ENCODE data around the gene GRIK2.

DNA sequence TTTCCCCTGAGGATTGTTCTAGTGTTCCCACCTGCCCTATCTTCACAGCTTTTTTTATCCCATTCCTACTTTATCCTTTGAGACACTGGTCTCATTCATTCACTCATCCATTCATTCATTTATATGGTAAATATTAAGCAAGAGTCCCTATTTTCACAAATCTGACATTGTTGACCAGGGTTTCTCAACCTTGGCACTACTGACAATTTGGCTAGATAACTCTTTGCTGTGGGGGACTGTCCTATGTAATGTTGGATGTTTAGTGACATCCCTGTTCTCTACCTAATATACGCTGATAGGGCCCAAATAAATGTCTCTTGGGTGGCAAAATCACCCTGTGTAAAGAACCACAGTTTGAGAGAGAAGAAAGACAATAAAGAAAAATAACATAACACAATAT is 345.0 kb downstream of the GRIK2 start:
- TF ChIP-seq, protein P1, sequence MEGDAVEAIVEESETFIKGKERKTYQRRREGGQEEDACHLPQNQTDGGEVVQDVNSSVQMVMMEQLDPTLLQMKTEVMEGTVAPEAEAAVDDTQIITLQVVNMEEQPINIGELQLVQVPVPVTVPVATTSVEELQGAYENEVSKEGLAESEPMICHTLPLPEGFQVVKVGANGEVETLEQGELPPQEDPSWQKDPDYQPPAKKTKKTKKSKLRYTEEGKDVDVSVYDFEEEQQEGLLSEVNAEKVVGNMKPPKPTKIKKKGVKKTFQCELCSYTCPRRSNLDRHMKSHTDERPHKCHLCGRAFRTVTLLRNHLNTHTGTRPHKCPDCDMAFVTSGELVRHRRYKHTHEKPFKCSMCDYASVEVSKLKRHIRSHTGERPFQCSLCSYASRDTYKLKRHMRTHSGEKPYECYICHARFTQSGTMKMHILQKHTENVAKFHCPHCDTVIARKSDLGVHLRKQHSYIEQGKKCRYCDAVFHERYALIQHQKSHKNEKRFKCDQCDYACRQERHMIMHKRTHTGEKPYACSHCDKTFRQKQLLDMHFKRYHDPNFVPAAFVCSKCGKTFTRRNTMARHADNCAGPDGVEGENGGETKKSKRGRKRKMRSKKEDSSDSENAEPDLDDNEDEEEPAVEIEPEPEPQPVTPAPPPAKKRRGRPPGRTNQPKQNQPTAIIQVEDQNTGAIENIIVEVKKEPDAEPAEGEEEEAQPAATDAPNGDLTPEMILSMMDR (IDR thresholded peaks at IDR 0.05) = no peak
- TF ChIP-seq POLR2A (IDR thresholded peaks at IDR 0.05) = no peak

Data from adrenal gland (tissue), 5 donors.